Activated T-cell treated with anti-CD3 and anti-CD28 coated beads, Interleukin-2, amount 50 U/mL, for 4 hours (primary cell): ENCODE results near the gene PHF1. TPM values are rescaled to one million over a fixed set of nuclear protein-coding genes. Genes with fewer than 3 reads are reported as not detected.

Experiments
- ATAC-seq, 2 donors: fragments of 200-7000 bp; cut with Tn5 transposase; one replicate each; pipeline ENCODE4 v1.10.0; 2021
- DNase-seq: peaks from one replicate; pipeline ENCODE4 v3.0.0-alpha.2; 2020
- H3K27me3 Mint-ChIP-seq: one replicate; pipeline ENCODE4 v1.8.0; 2021; ENCODE audit warnings: low read depth, mixed read lengths
- H3K36me3 Mint-ChIP-seq: one replicate; pipeline ENCODE4 v1.8.0; 2022; ENCODE audit warnings: mixed read lengths; ENCODE audit not compliant: insufficient read depth
- H3K4me1 Mint-ChIP-seq: one replicate; pipeline ENCODE4 v1.8.0; 2021; ENCODE audit warnings: low read depth, mixed read lengths
- H3K4me3 Mint-ChIP-seq: one replicate; pipeline ENCODE4 v1.8.0; 2021; ENCODE audit warnings: mild to moderate bottlenecking, moderate library complexity, mixed read lengths
- H3K9me3 Mint-ChIP-seq: one replicate; pipeline ENCODE4 v1.8.0; 2021; ENCODE audit warnings: mixed read lengths
- total RNA-seq, 3 donors: library from RNA; stranded (reverse); gene quantifications; one replicate each; pipeline ENCODE4 v1.2.1, GENCODE V29; 2021

The PHF1 gene
- total RNA-seq, 3 donors from 2014 or later, result 24.4 to 29.4 (median 26.8) TPM

- Mint-ChIP-seq H3K4me1 (peaks cover 63% of the 10 kb centered on the region), H3K36me3 (peaks cover 10% of the 10 kb centered on the region), H3K9me3 (no peaks in the 10 kb centered on the region), H3K27me3 (no peaks in the 10 kb centered on the region), H3K4me3 (peak overlapping the region; percentile 93)
- ATAC-seq, result no peak
- DNase-seq, result peak; percentile 41
Observed at GRCh38 chr6:33418690-33419291, 8.0 kb downstream of the PHF1 start.

GRCh38 chr6:33419580-33420490, 9.0 kb downstream of the PHF1 start, which contains the start of gene SYNGAP1:
Gene SYNGAP1 (plus strand): TSS chr6:33420065. CDS start chr6:33420265, 200 bp downstream.
- Mint-ChIP-seq H3K36me3 (peaks cover 3% of the 10 kb centered on the region), H3K27me3 (no peaks in the 10 kb centered on the region), H3K4me1 (peaks cover 67% of the 10 kb centered on the region), H3K9me3 (no peaks in the 10 kb centered on the region), H3K4me3 (peak within 1 kb of the TSS; percentile 93)
- ATAC-seq (no peak), DNase-seq (peak; percentile 46)

- Mint-ChIP-seq H3K9me3 (no peaks in the 10 kb centered on the region), H3K4me1 (peaks cover 71% of the 10 kb centered on the region), H3K27me3 (no peaks in the 10 kb centered on the region), H3K4me3 (no peak overlapping the region), H3K36me3 (no peaks in the 10 kb centered on the region)
- no peak for DNase-seq
- ATAC-seq, result no peak
Observed at GRCh38 chr6:33420491-33421343, 9.9 kb downstream of the PHF1 start.

GRCh38 chr6:33421344-33421643, 10.5 kb downstream of the PHF1 start:
- ATAC-seq, result no peak
- no peak for DNase-seq
- no peaks in the 10 kb centered on the region for H3K9me3 Mint-ChIP-seq
- H3K4me3 Mint-ChIP-seq, result peak overlapping the region; percentile 10
- peaks cover 67% of the 10 kb centered on the region for H3K4me1 Mint-ChIP-seq
- H3K27me3 Mint-ChIP-seq, result no peaks in the 10 kb centered on the region
- no peaks in the 10 kb centered on the region for H3K36me3 Mint-ChIP-seq

- Mint-ChIP-seq H3K36me3 (no peaks in the 10 kb centered on the region), H3K27me3 (no peaks in the 10 kb centered on the region), H3K4me3 (no peak overlapping the region), H3K4me1 (peaks cover 61% of the 10 kb centered on the region), H3K9me3 (no peaks in the 10 kb centered on the region)
- DNase-seq (no peak), ATAC-seq (no peak)
Observed at GRCh38 chr6:33423777-33424176, 13.0 kb downstream of the PHF1 start.

- Mint-ChIP-seq H3K4me3 (peak overlapping the region; percentile 90), H3K4me1 (peaks cover 63% of the 10 kb centered on the region), H3K36me3 (no peaks in the 10 kb centered on the region), H3K9me3 (no peaks in the 10 kb centered on the region), H3K27me3 (no peaks in the 10 kb centered on the region)
- DNase-seq, result no peak
- no peak for ATAC-seq
Observed at GRCh38 chr6:33424855-33425667, 14.2 kb downstream of the PHF1 start.

GRCh38 chr6:33425668-33426577, 15.1 kb downstream of the PHF1 start:
- Mint-ChIP-seq H3K4me1 (peaks cover 69% of the 10 kb centered on the region), H3K4me3 (peak overlapping the region; percentile 90), H3K36me3 (no peaks in the 10 kb centered on the region), H3K27me3 (no peaks in the 10 kb centered on the region), H3K9me3 (no peaks in the 10 kb centered on the region)
- ATAC-seq, result peak; percentile 51 to 60
- DNase-seq, result peak; percentile 77

GRCh38 chr6:33426590-33427511, 16.0 kb downstream of the PHF1 start:
- peak overlapping the region; percentile 90 for H3K4me3 Mint-ChIP-seq
- DNase-seq, result no peak
- peaks cover 67% of the 10 kb centered on the region for H3K4me1 Mint-ChIP-seq
- ATAC-seq, result peak; percentile 8 to 13
- H3K36me3 Mint-ChIP-seq, result no peaks in the 10 kb centered on the region
- no peaks in the 10 kb centered on the region for H3K27me3 Mint-ChIP-seq
- no peaks in the 10 kb centered on the region for H3K9me3 Mint-ChIP-seq

- ATAC-seq, result peak; percentile 13 to 14
- Mint-ChIP-seq H3K36me3 (no peaks in the 10 kb centered on the region), H3K4me3 (peak overlapping the region; percentile 90), H3K27me3 (no peaks in the 10 kb centered on the region), H3K9me3 (no peaks in the 10 kb centered on the region), H3K4me1 (peaks cover 75% of the 10 kb centered on the region)
- peak; percentile 67 for DNase-seq
Observed at GRCh38 chr6:33427585-33428223, 16.9 kb downstream of the PHF1 start.

- H3K9me3 Mint-ChIP-seq, result no peaks in the 10 kb centered on the region
- H3K36me3 Mint-ChIP-seq, result no peaks in the 10 kb centered on the region
- no peaks in the 10 kb centered on the region for H3K27me3 Mint-ChIP-seq
- DNase-seq (no peak), ATAC-seq (peak; percentile 12 to 17)
- peaks cover 80% of the 10 kb centered on the region for H3K4me1 Mint-ChIP-seq
- peak overlapping the region; percentile 85 for H3K4me3 Mint-ChIP-seq
Observed at GRCh38 chr6:33428224-33428965, 17.6 kb downstream of the PHF1 start.

GRCh38 chr6:33428966-33429749, 18.3 kb downstream of the PHF1 start:
- H3K36me3 Mint-ChIP-seq, result no peaks in the 10 kb centered on the region
- ATAC-seq, result no peak
- no peak for DNase-seq
- H3K4me1 Mint-ChIP-seq, result peaks cover 77% of the 10 kb centered on the region
- H3K27me3 Mint-ChIP-seq, result no peaks in the 10 kb centered on the region
- peak overlapping the region; percentile 85 for H3K4me3 Mint-ChIP-seq
- no peaks in the 10 kb centered on the region for H3K9me3 Mint-ChIP-seq
